GM13977 (cell line): Measurements from ENCODE around the gene SSC4D.
"Not testable (repeated sequence)": the region's sequence is repeated elsewhere in the genome, so short reads cannot be mapped to it uniquely, and the experiment has no call there.

ENCODE experiments used
- DNase-seq: peaks from one replicate; pipeline ENCODE4 v3.0.0; 2012; ENCODE audit warnings: low spot score
- CTCF ChIP-seq: IDR thresholded peaks from 2 replicates; pipeline ENCODE4 v1.5.1; 2012; ENCODE audit warnings: mild to moderate bottlenecking, control low read depth; ENCODE audit not compliant: insufficient read depth; ENCODE audit errors: extremely low read depth, missing control alignments
- in situ Hi-C: fragments of 300-500 bp; cut with MboI; formaldehyde crosslinking; loops from one replicate; pipeline ENCODE4 v1.12.0; 2022; ENCODE audit warnings: low sequenced_read_pairs, low pct_unique_long_range_greater_than_20kb, mixed read lengths, inconsistent platforms; ENCODE audit not compliant: unreplicated experiment

Gene SSC4D

DNA sequence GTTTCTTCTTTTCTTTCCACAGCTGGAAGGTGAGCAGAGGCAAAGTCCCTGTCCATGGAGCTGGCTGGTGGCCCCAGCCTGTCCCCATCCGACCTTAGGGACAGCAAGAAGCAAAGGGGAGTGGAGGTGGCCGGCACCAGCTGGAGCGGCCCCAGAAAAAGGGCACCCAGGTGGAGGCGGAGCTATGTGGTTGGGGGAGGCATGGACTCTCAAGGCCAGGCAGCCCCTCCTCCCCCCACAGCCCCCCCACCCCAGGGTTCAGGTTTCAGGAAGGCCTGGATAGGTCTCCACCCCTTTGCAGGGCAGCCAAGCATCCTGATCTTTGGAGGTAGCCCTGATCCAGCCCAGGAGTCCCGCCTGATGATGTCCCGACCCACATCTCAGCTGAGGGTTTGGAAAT, at the start of gene SSC4D:
Gene SSC4D (minus strand): TSS at position 161 of the 400 bp plus-strand sequence. CDS start 5,258 bp downstream, outside the sequence.
- DNase-seq = no peak
- in situ Hi-C loops = no loop called here
- no peak for TF ChIP-seq CTCF

DNA sequence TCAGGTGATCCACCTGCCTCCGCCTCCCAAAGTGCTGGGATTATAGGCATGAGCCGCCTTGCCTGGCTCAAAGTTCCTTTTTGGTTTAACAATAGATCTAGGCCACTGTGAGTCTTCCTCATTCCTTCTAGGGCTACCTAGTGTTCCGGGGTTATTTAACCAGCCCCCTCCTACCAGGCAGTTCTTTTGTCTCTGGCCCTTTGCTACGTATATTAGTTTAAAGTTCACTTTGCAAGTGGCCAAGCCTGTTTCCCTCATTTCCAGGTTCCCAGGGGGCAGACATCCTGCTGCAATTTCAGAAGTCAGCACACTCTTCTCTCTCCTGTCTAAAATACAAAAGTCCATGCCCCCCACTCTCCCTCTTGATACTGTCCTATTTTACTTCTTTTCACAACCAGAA, 49.0 kb upstream of the SSC4D start:
- DNase-seq, in situ Hi-C loops: not testable (repeated sequence)

- in situ Hi-C loops, DNase-seq: not testable (repeated sequence)
Measured at GRCh38 chr7:76457017-76457416, 47.5 kb upstream of the SSC4D start.

DNA sequence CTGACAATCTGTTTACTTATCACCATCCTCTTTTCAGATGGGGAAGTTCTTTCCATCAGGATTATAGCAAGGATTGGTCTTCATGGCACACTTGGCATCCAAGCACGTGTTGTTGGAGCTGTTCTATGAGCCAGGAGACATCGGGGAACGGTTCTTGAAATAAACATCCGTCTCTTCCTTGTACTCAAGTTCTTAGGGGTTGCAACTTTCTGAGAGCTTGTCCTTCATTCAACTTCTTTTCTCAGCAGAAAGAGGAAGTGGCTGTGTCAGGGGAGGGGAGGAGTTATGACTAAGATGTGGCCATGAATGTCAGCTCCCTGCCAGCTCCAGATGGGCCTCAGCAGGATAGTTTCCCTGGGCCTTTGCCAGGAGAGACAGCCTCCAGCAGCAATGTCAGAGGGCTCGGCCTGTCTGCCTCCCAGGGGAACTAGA, 36.1 kb upstream of the SSC4D start:
- in situ Hi-C loops, DNase-seq: not testable (repeated sequence)

- in situ Hi-C loops, DNase-seq: not testable (repeated sequence)
Measured at GRCh38 chr7:76443846-76444245, 34.3 kb upstream of the SSC4D start.

DNA sequence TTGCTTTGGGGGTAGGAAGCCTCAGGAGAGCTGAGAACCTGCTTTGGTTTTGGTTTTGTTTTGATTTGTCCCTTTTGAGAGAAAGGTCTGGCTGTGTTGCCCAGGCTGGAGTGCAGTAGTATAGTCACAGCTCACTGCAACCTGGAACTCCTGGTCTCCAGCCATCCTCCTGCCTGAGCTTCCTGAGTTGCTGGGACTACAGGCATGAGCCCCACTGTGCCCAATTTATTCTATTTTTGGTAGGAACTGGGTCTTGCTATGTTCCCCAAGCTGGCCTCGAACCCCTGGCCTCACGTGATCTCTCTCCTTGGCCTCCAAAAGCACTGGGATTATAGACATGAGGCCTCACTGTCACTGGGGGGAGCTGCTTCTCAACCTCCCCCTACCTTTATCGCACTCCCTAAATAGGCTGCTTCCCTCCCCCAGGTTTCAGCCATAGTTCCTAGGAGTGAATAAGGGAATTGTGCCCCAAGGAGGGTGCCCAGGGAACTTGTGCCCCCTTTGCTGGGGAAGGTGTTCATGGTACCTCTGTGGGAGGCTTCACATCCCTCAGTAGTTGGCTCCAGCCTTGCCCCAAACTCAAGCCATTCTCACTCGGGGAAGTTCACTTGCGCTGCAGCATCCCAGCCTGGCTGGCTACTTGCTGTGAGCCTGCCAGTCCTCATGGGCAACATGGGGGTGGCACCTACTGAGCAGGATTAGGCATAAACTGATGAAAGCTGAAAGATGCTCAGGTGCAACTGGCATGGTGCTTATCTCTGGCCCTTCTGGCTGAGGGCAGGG, 33.4 kb upstream of the SSC4D start:
- in situ Hi-C loops = not testable (repeated sequence)

GRCh38 chr7:76441792-76442191, 32.3 kb upstream of the SSC4D start:
- not testable (repeated sequence) for DNase-seq

More for the DNA sequence above, 33.4 kb upstream of the SSC4D start:
- not testable (repeated sequence) for DNase-seq

DNA sequence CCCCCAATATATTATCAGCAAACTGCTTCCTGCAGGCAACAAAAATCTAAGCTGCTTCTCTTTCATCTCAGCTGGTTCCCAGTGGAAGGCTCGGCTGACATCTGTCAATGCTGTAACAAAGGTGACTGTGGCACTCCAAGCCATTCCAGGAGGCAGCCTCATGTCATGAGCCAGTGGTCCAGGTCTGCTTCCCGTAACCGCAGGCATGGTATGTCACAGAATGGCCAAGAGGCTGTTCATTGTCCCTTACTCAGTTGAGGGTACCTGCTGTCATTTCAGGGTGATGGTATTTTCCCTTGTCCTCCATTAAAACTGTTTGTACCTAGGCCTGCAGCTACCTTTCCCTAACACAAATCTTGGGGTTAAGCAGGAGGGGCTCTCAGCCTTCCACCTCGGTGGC, 30.9 kb upstream of the SSC4D start:
- DNase-seq, in situ Hi-C loops: not testable (repeated sequence)

More at GRCh38 chr7:76441792-76442191, 32.3 kb upstream of the SSC4D start:
- in situ Hi-C loops = not testable (repeated sequence)

- DNase-seq, in situ Hi-C loops: not testable (repeated sequence)
Measured at GRCh38 chr7:76439120-76439888, 29.8 kb upstream of the SSC4D start.

DNA sequence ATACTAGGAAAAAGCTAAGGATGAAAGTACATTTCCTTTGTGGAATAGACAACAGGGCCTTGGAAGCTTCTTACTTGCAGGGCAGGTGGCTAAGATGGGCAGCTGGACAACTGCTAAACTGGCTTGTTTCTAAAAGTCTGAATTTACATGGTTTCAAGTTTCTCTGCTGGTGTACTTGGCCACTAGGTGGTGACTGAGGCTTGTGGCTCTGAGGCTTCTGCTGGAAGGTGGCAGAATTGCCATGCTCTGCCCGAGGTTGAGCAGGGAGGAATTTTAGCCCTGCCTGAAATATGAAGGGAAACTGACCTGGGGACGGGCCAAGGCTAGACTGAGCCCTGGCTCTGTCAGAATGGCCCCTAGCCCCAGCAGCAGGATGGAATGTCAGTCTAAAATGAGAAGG, 28.4 kb upstream of the SSC4D start:
- in situ Hi-C loops, DNase-seq: not testable (repeated sequence)
- peak; percentile 76 for TF ChIP-seq CTCF

DNA sequence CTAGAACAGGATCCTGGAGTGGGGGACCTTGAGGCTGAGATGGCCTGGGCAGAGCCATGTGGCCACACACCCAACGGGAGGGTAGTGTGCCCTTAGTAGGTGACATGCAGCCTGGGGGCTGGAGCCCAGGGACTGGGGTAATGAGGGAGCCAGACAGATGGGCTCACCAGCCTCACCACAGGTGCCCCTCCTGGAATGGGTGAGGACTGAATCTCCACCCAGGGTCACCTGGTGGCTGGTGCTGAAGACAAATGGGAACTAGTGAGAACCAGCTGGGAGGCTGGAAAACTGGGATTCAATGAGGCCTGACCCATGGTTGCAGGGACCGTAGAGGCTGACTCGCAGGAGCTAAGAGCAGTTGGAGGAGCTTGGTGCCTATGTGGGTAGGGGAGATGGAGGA, 21.3 kb upstream of the SSC4D start:
- no peak for TF ChIP-seq CTCF
- no peak for DNase-seq
- in situ Hi-C loops = no loop called here
